ENCODE measurements around the gene RND1. TPM values are rescaled to one million over a fixed set of nuclear protein-coding genes. Genes with fewer than 3 reads are reported as not detected.
A peak's percentile ranks its signal among the peaks of the same experiment; 100 is the strongest.
"Not testable (repeated sequence)": the region's sequence is repeated elsewhere in the genome, so short reads cannot be mapped to it uniquely, and the experiment has no call there.

Gene RND1
- polyA plus RNA-seq, 10 donors, result 0.16 to 3.6 (median 0.44) TPM

DNA sequence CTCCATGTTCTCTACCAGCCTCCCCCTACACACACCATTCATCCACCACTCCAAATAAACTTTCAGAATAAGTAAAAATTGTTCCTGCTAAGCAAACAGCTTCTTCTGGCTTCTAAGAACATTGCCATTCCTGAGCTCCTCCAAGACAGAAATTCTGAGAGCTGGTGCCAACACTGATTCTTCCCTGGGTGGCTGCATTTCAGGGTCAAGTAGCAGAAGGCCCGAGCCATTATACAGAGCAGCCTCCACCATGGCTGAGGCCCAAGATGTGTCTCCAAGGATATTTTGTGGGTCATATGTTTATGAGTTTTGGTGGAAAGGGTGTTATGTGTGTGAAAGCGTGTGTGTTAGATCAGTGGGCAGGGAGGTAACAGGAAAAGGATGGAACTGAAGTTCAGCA, 3.5 kb upstream of the RND1 start:
- no peak for DNase-seq

DNA sequence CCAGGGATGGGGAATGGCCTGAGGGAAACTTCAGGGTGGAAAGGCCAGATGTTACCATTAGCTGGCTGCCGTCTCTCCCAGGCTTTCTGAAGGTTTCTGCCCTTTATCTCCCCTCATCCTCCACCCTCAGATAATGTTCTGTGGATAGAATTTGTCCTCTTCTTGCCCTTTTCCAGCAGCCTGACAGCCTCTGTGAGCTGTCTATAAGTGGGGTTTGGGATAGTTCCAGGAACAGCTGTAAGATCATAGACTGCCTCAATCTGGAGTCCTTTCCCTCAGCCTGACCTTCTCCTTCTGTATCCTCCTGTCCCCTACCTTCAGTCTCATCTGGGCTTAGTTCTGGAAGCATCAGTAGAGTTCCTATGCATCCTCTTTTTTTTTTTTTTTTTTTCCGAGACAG, 2.8 kb upstream of the RND1 start:
- no peak for DNase-seq

DNA sequence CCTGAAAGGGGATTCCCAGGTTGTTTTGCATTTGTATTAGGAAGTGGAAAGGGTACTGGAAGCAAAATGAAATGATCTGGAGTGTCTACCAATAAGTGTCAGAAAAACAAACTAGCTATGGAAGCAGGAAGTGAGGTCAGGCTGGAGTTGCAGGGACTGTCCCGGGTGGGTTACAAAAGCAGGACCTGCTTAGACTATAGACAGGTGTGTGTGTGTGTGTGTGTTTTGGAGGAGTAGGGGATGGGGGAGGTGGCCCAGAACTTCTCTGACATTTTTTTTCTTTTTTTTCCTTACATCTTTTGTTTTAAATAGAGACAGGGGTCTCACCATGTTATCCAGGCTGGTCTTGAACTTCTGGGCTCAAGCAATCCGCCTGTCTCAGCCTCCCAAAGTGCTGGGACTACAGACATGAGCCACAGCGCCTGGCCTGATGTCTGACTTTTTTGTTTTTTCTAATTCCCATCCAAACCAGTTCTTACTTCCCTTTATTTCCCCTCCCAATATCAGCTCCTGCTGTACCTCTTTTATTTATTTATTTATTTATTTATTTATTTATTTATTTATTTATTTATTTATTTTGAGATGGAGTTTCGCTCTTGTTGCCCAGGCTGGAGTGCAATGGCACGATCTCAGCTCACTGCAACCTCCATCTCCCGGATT, 512 bp upstream of the RND1 start:
- DNase-seq, result no peak

DNA sequence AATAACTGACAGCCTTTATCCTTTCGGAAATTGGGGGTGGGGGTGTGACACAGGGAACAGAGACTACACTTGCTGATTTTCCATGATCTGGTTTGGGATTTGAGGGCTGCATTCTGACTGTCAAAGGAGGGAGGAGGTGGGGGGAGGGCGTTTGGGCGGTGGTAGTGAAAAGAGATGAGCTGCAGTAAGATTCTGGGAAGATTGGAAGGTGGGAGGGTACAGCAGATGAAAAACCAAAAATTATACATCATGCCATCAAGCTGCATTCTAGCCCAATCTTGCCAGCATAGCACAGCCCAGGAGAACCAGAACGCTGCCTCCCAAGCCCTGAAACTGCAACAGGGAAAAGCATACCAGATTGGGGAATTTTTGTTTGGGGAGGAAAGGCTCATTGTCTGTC, 2.4 kb downstream of the RND1 start:
- DNase-seq, result no peak

DNA sequence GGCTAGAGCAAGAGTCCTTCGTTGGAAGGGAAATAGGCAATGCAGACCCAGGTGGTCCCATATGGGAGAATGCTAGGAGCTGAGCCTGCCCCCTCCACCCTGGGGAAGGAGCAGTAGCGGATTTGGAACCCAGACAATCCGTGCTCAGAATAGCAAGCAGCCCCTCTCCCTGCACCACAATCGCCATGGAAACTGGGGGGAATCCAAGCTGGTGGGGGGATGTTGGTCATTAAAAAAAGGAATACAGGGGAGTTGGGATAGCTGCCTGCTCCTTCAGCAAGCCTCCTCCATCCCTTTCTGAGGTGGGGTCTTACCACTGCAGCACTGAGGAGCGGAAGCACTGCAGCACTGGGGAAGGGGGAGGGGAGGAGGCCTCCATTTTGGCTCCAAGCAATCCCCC, 2.9 kb downstream of the RND1 start:
- no peak for DNase-seq

DNA sequence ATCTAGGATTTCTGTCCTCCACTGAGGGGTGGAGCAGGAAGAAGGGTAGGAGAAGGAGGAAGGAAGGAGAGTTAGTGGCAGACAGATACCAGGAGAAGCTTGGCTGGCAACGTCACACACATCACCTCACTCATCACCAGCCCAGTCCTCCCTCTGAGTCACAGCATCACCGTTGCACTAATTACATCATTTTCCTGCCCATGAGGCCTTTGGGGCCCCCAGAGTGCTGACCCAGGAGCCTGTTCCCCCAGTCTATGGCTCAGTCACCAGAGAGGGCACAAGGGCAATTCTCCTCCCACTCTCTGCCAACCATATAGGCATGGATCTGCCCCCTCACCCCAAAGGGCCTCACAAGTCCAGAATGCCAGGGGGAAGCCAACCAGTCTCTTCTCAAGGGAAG, 4.6 kb downstream of the RND1 start:
- DNase-seq, result no peak

DNA sequence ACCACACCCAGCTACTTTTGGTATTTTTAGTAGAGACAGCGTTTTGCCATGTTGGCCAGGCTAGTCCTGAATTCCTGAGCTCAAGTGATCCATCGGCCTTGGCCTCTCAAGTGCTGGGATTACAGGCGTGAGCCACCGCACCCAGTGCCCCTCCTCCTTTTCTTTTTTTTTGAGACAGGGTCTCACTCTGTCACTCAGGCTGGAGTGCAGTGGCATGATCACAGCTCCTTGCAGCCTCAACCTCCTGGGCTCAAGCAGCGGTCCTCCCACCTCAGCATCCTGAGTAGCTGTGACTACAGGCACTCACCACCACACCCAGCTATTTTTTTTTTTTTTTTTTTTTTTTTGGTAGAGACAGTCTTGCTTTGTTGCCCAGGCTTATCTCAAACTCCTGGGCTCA, 5.4 kb downstream of the RND1 start:
- DNase-seq, result not testable (repeated sequence)

DNA sequence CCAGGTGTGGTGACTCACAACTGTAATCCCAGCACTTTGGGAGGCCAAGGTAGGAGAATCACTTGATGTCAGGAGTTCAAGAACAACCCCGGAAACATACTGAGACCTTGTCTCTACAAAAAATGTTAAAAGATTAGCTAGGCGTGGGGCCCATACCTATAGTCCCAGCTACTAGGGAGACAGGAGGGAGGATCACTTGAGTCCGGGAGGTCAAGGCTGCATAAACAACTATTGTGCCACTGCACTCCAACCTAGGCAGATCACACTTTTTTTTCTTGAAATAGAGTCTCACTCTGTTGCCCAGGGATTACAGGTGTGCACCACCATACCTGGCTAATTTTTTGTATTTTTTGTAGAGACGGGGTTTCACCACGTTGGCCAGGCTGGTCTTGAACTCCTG, 6.1 kb downstream of the RND1 start:
- no peak for DNase-seq

DNA sequence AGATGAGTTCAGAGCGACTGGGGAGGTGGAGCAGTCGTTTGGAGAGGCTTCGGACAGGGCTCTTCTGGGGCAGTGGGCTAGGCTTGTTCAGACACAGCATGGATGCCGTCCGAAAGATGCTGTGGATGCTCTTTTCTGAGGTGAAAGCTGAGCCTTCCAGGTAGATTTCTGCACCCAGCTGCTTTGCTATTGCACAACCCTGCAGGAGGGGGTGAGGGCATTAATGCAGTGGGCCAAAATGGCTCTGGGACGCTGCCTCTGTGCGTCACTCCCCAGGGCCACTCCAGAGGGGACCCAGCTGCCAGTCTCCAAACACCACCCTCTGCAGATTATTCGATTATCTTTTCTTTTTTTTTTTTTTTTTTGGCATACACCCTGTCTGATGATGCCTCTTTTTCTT, 7.6 kb downstream of the RND1 start:
- no peak for DNase-seq

DNA sequence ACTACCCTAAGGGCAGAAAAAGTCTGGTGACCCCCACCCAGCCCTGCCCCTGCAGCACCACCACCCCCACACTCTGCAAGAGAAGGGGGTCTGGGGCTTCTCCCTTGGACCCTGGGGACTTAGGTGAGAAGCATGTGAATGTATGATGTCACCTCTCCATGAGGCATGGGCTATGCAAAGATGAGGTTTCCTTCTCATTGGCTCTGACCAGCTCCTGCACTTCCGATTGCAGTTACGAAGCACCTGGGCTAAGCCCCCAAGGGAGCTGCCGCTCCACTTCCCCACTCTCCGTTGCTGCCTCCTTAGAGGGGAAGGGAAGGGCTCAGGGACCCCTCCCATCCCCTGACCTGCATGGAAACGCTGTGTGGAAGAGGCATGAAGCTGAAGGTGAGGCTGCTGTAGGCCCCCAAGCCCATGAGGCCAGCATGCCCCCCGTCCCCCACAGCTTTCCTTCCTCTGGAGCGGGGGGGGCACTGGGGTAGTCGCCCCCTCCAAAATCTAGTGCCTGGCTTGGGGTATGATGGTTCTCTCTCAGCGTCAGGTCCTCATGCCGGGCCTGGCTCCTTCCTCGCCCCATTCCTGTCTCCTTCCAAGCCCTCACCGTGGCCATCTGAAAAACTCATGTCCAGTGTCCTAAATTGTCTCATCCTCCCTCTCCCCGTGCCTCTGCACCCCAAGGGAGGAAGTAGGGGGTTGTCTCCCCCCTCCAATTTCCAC, 8.2 kb downstream of the RND1 start:
- no peak for DNase-seq

DNA sequence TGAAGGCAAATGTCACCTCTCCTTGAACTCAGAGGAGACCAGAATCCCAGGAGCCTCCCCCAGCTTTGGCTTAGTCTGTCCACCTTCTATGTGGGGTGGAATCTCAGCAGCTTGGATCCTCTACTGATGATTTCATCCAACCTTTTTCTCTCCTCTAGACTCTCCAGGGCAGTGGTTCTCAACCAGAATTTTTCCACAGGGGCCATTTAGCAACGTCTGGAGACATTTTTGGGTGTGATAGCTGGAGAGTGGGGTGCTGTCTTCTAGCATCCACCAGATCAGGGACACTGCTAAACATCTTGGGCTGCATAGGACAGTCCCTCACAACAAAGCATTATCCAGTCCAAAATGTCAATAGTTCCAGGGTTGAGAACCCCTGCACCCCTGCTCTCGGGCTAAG, 9.3 kb downstream of the RND1 start:
- DNase-seq, result no peak

DNA sequence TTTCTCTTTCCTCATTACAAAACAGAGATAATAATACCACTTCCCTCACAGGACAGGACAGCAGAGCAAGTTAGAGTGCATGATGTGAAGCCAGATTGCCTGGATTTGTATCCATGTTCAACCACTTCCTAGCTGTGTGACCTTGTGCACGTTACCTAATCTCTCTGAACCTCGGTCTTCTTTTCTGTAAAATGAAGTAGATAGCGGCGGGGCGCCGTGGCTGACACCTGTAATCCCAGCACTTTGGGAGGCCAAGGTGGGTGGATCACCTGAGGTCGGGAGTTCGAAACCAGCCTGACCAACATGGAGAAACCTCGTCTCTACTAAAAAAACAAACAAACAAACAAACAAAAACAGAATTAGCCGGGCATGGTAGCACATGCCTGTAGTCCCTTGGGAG, 10.7 kb downstream of the RND1 start:
- DNase-seq, result not testable (repeated sequence)

DNA sequence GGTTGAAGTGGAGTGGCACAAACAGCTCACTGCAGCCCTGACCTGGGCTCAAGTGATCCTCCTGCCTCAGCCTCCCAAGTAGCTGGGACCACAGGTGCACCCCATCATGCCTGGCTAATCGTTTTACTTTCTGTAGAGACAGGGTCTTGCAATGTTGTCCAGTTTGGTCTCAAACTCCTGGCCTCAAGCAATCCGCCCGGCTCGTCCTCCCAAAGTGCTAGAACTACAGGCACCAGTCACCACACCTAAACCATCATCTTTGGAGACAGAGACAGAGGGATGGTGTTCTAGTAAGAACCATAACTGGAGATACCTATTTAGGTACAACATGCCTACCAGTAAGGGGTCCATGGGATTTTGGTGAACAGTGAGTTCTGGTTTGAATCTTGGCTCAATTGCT, 11.2 kb downstream of the RND1 start:
- no peak for DNase-seq

DNA sequence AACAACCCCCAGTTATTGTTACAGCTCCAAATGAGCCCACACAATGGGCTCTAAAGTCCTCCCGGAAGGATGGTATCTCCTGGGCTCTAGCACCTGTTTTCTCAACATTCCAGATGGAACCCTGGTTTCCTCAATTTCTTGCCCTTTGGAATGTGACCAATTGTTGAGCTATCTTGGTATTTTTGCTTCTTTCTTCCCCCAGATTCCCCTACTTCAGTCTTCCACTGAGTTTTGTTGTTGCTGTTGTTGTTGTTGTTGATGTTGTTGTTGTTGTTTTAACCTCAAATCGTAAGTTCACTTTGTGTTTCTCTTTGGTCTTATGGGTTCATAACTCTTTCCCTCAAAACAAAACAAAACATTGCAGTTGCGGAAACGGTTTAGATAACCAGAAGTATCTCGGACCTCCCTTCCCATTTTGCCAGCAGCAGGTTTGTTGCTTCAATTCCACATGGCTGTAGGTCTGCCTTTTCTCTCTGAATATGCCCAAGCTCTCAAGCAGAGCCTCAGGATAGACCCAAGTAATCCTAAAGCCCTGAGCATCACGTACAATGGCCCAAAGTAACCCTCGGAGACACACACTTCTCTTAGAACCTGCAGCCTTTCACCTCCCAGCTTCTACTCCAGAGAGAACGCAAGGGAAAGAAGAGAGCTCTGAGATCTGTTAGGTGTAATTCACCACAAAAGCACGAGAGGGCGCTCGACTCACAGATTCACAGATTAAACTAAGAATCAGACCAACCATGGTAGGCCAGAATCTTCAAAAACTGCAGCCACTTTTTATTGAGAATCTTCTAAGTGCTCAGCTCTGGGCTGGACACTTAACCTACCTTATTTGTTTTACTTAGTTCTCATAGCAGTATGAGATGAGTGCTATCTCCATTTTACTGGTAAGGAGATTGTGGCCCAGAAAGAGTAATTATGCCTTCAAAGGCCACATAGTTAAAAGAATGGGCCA, 12.7 kb downstream of the RND1 start:
- peak; percentile 93 to 96 (median 94) for DNase-seq

DNA sequence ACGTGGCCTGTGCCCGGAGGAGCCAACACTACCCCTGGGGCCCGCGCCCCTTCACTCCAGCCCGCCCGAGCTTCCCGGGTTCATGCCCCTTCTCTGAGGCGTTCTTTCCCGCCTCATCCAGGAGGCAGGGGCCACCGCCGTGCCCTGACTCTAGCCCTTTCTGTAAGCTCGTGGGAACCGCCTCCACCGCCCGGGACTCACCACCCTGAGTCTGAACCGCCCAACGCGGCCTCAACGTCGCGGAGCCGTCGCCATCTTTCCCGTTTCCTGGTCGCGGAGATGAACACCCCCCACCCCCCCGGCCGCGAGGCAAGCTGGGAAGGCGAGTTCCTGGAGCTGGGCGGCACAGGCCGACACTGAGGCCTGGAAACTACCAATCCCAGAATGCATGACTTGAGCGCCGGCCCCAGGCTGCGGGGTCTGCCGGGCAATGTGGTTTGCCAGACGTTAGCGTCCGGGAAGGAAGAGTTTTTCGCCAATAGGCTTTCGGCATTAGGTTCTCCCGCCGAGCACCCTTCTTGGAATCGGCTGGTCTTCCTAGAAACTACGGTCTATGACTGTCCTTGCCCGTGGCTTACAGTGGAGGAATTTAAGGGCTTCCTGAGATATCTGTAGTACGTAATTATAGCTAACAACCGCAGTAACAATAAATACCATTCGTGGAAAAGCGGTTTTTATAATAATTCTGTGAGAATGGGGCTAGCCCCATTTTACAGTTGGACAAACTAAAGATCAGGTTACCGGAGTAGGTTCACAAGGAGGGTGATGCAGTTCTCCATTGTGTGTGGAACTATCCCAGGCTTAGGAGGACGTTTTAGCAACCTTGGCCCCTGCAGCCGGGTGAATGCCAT, 13.6 kb downstream of the RND1 start, which contains the start of gene DDX23:
TSS of gene DDX23 (minus strand) at position 281 of the 851 bp plus-strand sequence. CDS start 6,381 bp downstream, outside the sequence.
- peak; percentile 97 to 99 (median 98) for DNase-seq

DNA sequence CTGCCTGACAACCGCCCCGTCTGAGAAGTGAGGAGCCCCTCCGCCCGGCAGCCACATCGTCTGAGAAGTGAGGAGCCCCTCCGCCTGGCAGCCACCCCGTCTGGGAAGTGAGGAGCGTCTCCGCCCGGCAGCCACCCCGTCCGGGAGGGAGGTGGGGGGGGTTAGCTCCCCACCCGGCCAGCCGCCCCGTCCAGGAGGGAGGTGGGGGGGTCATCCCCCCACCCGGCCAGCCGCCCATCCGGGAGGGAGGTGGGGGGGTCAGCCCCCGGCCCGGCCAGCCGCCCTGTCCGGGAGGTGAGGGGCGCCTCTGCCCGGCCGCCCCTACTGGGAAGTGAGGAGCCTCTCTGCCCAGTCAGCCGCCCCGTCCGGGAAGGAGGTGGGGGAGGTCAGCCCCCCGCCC, 23.6 kb downstream of the RND1 start:
- not testable (repeated sequence) for DNase-seq

DNA sequence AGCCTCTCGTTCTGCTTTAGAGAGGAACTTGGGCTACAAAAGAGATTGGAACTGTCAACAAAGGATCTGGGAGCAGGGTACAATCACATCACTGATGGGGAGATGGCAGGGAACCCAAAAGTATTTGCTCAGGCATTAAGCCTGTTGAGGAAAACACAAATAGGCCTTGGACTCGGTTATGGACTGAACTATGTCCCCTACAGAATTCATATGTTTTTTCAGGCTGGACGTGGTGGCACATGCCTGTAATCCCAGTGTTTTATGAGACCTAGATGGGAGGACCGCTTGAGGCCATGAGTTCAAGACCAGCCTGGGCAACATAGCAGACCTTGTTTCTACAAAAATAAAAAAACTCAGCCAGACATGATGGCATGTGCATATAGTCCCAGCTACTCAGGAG, 27.6 kb downstream of the RND1 start:
- no peak for DNase-seq

DNA sequence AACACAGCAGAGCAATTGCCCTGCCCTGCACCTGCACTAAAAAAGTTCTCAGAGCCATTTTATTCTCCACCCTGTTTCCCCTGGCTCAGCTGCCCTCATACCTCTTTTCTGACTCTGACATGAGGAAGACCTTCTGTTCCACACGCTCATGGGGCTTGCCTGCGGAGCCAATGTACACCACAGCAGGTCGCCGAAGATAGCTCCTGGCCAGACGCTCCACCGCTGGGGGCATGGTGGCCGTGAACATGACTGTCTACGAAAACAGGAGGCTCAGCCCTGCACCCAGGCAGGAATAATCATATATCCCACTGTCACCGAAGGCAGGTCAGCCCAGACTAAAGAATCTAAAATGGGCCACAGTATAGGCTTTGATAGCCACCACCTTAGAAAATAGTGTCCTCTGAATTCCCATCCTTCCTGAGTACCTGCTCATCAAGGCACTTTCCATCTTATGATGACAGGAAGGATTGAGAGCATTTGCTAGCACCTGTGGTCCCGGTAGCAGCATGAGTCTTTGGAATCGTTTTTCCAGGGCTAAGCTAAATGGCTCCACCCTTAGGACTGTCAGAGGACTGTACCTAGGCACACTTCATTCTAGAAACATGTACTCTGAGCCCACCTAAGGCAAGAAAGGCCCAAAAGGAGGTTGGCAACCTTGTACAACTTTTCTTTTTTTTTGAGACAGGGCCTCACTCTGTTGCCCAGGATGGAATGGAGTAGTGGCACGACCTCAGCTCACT, 33.2 kb downstream of the RND1 start:
- no peak for DNase-seq

DNA sequence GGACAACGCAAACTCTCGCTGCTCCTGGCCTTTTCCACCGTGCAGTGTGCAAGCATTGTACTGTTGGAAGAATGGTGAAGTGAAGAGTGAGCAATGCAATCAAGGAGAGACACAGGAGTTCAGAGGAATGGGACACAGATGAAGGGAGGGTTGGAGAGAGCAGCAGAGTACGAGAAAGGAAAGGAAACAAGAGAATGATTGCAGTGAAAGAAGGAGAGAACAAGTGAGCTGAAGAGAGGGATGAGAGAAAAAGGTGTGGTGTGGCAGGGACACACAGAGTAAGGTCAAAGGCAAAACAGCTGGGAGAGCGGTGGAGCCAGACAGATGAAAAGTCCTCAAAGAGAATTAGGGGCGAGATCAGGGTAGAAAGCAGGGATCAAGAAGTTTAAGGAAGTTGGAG, 34.4 kb downstream of the RND1 start:
- DNase-seq, result no peak

DNA sequence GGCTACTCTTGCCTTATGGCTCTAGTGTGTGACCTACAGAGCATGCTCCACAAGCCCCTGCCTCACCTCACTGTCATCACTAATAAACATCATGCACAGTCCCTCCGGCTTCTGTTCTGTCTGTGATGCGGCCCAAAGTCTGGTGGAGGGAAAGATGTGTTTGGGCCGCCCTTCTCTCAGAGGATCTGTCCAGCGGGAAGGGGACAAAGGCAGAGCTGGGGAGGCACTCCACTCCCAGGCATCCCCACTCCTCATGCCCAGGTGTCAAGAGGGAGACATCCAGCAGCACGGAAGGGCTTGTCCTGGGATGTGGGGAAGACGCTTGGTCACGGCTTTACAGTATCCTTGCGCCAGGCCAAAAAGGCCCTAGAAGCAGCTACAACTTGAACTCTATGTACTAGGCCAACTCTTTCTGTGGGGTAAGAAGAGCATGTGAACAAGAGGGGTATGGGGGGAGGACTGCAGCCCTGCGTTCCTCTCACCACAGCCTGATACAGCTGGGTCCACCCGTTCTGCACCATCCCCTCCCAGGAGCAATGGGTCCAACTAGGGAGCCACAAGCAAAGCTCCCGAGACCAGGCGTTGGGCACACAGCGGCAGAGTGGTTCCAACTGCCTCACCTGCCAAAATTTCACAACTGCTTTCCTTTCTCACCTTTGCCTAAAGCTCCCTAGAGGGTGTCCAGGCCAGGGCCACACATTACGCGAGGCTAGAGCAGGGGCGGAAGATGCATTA, 36.7 kb downstream of the RND1 start:
- DNase-seq, result no peak

Data from muscle of back (tissue), 11 donors.